HG03064 (cell line): ENCODE data around the gene HPSE2.

ENCODE experiments used
- ATAC-seq: cut with Tn5 transposase; IDR thresholded peaks from one replicate; pipeline ENCODE4 v1.9.1; 2021; ENCODE audit warnings: low read depth; ENCODE audit not compliant: unreplicated experiment

HPSE2 gene

GRCh38 chr10:98422182-98422581, 813.5 kb downstream of the HPSE2 start:
- ATAC-seq = no peak

GRCh38 chr10:98420786-98421185, 814.9 kb downstream of the HPSE2 start:
- no peak for ATAC-seq

GRCh38 chr10:98419469-98420261, 816.0 kb downstream of the HPSE2 start:
- no peak for ATAC-seq

- ATAC-seq = no peak
These were observed 816.8 kb downstream of the HPSE2 start for GRCh38 chr10:98418665-98419468.

GRCh38 chr10:98417973-98418664, 817.5 kb downstream of the HPSE2 start:
- no peak for ATAC-seq

- ATAC-seq = no peak
These were observed 818.1 kb downstream of the HPSE2 start for GRCh38 chr10:98417481-98417959.

GRCh38 chr10:98416606-98417388, 818.9 kb downstream of the HPSE2 start:
- ATAC-seq = no peak

GRCh38 chr10:98415731-98416119, 819.9 kb downstream of the HPSE2 start:
- ATAC-seq = no peak

- ATAC-seq = peak; percentile 49
These were observed 820.5 kb downstream of the HPSE2 start, which contains the start of gene PYROXD2 for GRCh38 chr10:98414932-98415730. PYROXD2 (minus strand) TSS chr10:98415182; CDS start chr10:98415135, 47 bp downstream.

- ATAC-seq = no peak
These were observed 821.1 kb downstream of the HPSE2 start for GRCh38 chr10:98414578-98414931.

- no peak for ATAC-seq
These were observed 823.9 kb downstream of the HPSE2 start for GRCh38 chr10:98411768-98412167.

- ATAC-seq = no peak
These were observed 824.5 kb downstream of the HPSE2 start for GRCh38 chr10:98411166-98411565.

- ATAC-seq = no peak
These were observed 824.9 kb downstream of the HPSE2 start for GRCh38 chr10:98410759-98411158.

GRCh38 chr10:98410135-98410743, 825.4 kb downstream of the HPSE2 start:
- ATAC-seq = no peak

- no peak for ATAC-seq
These were observed 826.9 kb downstream of the HPSE2 start for GRCh38 chr10:98408799-98409198.

GRCh38 chr10:98407744-98408241, 827.9 kb downstream of the HPSE2 start:
- ATAC-seq = no peak
